HuH-7 (cell line): ENCODE measurements around the gene DDX59.
"Not testable (repeated sequence)": the region's sequence is repeated elsewhere in the genome, so short reads cannot be mapped to it uniquely, and the experiment has no call there.

Source experiments
- DNase-seq: peaks from one replicate; pipeline ENCODE4 v3.0.0; 2011; ENCODE audit warnings: low spot score

Gene DDX59

DNA sequence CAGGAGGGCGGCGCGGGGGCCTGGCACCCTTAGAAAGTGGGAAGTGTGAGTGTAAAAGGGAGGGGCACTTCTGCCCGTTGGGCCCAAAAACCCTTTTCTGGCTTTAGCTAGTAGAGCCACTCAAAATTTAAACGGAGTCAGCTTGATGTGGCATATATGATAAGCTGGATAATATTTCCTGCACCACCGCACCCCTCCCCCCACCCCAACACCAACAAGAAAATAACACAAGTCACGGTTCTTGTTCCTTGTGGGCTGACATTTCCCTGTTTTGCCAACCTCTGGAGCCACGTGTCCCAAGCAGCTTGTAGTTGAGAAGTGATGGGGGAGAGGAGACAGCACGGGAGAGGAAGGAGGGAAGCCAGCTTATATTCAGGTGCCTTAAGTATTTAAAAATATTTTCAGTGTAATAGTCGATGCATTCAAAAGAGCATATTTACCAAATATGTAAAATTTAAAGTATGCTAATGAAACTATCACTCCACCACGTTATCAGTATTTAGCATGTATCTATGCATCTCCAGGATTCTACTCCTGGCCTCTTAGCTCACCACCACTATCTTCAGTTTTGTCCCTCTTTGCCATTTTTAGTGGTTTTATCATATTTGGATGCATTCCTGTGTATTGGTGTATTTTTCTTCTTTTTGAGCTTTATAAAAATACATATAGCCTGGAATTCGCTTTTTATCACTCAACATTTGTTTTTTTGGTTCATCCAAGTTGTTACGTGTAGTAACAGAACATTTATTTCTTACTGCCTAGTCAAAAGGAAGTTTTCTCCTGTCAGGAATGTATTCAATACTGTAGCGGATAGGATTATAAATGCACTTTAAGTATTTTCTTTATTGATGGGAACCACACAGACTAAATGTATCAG lies 773 bp upstream of the DDX59 start:
- DNase-seq: peak; percentile 43

DNA sequence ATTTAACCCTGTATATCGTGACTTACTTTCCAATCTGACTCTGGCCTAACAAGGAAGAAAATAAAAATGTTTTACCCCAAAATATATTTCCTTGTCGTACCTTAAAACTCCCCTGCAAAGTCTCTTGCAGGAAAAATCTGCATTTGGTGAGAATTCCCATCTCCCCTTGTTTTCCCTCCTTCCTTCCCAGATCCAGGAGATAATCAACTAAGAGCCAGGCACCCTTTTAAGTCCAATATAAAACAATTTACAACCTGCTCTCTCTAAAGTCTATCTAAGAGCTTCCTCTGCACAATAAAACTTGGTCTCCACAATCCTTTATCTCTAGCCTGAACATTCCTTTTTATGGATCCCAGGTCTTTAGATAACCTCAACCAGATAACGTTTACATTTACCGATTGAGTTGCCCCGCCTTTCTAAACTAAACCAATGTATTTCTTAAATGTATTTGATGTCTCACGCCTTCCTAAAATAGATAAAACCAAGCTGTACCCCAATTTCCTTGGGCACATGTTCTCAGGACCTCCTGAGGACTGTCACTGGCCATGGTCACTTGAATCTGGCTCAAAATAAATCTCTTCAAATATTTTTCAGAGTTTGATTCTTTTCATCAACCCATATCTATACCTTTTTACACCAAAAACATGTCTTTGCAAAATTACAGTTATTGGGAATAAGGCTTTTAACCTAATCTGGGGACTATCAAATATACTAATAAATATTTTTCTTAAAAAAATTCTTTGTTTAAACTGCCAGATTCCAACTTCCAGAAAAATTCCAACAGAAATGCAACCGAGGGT lies 993 bp downstream of the DDX59 start:
- DNase-seq: no peak

DNA sequence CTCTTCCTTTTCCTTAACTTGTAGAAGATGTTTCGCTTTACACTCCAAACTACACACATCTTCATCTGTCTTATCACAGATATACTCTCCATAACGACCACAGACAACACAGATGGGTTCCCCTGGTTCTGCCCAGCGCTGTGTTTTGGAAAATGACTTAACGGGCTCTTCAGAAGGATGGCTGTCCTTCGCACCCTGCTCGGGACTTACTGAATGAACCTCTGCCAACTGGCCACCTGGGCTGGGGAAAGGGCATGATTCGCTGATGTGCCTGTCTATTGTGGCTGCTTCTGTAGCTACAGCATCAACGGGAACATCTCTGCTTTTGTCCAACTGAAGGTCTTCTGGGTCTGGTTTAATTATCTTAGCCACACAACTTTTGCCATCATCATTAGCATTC lies 3.4 kb downstream of the DDX59 start:
- DNase-seq: no peak

DNA sequence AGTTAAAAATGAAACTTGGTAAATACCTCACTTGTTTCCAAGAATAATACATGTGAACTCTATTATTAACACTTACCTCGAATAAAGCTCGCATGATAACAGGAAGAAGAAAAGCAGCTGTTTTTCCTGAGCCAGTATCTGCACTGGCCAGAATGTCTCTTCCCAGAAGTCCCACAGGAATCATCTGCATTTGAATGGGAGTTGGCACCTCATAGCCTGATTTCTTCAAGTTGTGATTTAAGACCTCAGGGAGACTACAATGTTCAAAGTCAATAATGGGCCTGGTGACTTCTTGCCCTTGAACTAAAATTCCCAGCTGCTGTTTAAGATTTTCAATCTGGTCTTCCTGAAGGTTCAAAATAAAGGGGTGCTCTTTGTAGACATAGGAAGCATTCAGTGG lies 3.8 kb downstream of the DDX59 start:
- no peak for DNase-seq

DNA sequence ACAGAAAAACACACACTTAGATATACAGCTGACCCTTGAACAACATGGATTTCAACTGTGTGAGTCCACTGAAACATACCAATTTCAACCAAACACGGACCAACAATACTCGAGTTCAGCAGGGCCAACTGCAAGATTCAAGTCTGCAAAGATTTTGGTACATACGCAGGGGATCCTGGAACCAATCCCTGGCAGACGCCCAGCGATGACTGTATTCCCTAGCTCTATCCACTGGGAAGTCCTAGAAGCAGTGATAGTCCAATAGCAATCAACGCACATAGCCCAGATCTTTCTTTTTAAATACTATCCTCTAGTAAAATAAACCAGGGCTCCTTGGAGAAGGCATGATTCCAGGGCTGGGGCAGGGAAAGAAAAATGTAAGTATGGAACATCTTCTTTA lies 9.0 kb downstream of the DDX59 start:
- DNase-seq: no peak

DNA sequence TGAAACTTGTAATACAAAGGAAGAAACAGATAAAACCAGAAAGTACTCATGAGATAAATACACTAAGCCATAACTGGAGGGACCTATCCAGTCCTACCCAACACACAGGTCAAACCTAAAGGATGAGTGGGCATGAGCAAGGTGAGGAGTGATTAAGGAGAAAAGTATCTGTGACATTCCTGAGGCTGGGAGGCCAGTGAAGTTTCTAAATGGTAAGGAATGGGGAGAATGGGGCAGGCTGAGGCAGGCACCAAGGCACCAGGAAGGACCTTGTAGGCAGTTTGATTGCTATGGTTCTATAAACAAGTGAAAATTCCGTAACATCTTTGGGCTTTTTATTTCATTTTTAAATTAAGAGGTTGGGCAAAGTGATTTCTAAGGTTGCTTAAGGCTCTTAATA lies 10.4 kb downstream of the DDX59 start:
- no peak for DNase-seq

DNA sequence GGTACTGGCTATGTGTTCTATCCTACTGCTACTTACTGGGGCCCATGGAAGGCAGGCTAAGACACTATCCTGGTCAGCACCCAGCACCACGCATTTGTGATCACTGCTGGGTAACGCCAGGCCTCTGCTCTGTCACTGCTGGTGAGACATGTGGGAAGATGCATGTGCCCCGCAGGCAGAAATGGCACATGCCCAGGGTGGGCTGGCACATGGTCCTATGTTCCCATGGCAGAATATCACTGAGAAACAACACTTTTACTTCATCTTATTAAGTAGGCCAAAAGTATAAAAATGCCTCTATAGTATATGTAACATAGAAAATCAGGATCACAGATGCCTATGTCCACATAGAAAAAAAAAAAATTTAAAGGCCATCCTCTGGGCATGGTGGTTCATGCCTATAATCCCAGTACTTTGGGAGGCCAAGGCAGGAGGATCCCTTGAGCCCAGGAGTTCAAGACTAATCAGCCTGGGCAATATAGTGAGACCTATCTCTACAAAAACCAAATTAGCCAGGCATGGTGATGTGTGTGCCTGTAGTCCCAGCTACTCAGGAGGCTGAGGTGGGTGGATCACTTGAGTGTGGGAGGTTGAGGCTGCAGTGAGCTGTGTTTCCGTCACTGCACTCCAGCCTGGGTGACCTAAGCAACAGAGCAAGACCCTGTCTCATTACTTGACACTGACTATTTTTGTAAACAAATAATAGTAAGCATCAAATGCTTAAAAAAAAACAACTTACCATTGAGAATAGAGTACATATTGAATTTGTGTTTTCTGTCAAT lies 11.5 kb downstream of the DDX59 start:
- DNase-seq: no peak

DNA sequence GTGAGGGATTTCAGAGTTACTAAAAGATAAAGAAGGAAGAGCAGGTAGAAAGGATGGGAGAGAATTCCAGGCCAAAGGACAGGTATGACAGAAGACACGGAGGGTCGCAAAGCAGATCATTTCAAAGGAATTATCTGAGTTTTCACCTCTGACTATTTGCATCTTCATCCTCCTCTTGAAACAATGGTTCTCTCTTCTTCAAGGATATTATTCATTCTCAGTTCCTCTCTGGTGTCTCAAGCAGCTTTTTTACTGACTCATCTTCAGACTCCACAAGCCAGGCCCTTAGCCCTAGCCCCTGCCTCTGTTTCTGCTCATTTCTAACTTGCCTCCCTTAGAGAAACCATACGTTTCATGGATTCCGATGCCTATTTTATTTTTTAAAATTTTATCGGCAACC lies 15.0 kb downstream of the DDX59 start:
- DNase-seq: no peak

DNA sequence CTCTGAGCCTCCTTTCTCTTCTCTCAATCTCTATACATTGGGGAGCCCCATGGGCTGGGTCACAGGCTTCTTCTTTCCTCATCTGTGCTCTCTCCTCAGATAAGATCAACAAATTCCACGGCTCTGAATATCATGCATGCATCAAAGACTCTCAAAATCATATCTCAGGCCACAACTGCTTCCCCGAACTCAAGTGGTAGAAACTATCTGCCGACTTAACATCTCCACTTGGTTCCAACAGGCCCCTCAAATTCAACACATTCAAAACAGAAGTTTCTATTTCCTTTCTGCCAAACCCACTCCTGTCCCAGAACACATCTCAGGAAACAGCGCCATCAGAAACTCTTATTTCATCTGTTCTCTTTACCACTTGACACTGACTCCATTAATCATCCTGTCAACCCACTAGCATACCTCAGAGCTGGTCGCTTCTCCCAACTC lies 16.7 kb downstream of the DDX59 start:
- no peak for DNase-seq

DNA sequence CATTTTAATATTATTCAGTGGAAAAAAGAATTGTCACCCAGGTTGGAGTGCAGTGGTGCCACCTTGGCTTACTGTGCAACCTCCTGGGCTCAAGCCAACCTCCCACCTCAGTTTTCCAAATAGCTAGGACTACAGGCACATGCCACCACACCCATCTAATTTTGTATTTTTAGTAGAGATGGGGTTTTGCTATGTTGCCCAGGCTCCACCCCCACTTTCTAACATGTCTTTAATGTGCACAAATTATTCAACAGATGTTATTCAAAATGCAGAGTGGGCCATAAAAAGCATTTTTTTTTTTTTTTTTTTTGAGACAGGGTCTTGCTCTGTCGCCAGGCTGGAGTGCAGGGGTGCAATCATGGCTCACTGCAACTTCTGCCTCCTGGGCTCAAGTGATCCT lies 17.3 kb downstream of the DDX59 start:
- no peak for DNase-seq

DNA sequence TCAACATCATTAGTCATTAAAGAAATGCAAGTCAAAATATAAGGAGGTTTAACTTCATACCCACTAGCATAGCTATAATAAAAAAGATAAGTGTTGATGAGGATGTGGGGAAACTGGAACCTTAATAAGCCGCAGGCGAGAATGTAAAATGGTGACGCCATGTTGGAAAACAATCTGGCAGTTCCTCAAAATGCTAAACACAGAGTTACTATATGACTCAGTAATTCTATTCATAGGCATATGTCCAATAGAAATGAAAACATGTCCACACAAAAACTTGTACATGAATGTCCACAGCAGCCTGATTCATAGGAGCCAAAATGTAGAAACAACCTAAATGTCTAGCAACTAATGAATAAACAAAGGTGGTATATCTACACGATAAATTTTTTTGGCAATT lies 23.2 kb downstream of the DDX59 start:
- DNase-seq: no peak

DNA sequence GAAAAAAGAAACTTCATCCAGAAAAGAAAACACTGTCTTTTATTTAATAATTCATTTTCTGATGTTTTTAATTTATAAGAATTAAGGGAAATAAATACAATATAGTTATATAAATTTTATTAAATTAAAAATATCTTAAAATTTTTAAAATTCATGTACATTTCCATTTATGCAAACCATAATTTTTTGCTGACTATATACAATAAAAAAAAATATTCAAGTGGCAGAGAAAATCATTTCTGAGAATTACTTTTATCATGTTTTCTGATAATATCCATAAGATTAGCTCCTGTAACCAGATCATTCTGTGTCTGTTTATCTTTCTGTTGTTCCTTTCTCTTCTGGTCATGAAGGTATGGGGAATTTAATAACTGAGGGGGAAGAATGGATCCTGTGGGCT lies 25.7 kb downstream of the DDX59 start:
- no peak for DNase-seq

DNA sequence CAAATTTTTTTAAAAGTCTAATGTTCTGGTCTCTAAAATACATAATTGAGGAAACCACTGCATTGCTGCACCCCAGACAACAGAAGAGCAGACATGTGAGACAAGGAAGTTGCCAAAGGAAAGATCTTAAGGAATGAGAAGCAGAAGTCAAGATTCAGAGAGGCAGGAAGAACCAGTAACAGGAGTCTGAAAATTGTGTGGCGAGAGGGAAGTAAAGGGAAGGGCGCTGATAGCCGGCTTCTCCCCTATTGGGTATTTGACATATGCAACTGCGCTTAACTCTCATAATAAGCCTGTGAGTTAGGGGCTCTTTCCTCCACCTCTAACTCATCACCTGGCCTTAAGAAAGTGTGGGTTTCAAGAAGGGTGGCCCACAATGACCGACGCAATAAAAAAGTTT lies 27.2 kb downstream of the DDX59 start:
- no peak for DNase-seq

DNA sequence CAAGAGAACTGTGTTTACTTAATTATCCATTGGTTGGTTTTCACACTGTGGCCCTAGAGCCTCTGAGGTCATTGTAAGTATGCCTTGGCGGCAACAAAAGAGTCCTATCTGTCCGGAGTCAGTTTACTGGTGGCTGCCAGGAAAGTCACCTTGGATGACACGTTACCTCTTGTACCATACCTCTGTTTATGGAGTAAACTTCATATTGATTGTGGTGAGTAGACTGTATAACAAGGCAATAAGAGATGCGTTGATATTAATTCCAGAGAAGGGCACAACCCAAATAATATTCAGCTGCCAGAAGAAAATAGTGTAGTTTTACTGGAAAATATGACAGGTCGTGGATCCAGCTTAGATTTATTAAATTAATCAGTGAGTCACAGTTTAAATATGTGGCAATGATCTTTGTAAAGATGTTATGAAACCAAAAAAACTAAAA lies 28.7 kb downstream of the DDX59 start:
- DNase-seq: no peak

DNA sequence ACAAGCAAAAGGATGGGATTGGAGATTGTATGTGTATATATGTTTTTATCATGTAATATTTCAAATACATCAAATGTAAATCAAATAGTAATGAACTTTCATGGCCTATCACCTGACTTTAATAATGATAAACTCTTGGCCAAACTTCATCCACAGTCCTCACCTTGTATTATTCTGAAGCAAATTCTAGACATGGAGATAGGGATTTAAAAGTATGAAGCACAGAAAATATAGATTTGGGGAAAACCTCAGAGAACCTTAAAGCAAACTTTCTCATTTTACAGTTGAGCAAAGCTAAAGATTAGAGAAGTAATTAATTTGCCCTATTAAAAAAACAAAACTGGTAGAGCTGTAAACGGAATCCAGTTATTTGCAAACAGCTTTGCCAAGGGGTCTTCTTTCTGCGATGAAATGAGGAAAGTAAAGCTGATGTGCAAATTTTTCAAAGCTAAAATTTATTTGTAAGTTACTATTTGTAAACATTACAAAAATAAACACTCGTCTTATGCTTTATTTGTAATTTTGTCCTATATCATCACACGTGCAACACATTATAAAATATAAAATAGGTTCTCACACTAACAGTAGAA lies 29.2 kb downstream of the DDX59 start:
- DNase-seq: no peak

DNA sequence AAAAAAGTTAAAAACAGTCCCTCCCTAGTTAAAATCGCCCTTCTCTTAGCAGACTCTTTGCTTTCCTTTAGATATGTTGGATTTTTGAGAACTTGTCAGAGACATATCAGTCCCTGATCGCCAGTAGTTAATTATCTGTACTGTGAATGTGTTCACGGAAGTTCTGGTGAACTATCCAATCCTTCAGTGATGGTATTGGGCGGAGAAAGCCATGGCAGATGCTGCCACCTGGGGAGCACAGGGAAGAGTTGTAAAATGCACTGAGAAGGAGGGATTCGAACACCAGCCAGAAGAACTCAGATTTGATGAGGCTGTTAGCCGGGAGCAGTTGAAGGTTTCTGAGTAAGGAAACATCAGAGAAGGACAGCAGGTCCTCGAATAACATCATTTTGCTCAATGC lies 31.6 kb downstream of the DDX59 start:
- no peak for DNase-seq

DNA sequence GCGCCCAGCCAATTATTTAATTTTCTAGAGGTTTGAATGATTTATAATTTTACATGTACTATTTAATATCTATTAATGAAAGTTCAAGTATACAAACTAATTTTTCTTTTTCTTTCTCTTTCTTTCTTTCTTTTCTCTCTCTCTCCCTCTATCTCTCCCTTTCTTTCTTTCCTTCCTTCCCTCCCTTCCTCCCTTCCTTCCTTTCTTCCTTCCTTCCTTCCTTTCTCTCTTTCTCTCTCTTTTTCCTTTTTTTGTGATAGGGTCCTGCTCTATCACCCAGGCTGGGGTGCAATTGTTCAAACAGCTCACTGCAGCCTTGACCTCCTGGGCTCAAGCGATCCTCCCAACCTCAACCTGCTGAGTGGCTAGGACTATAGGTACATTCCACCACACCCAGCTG lies 33.0 kb downstream of the DDX59 start:
- DNase-seq: no peak

DNA sequence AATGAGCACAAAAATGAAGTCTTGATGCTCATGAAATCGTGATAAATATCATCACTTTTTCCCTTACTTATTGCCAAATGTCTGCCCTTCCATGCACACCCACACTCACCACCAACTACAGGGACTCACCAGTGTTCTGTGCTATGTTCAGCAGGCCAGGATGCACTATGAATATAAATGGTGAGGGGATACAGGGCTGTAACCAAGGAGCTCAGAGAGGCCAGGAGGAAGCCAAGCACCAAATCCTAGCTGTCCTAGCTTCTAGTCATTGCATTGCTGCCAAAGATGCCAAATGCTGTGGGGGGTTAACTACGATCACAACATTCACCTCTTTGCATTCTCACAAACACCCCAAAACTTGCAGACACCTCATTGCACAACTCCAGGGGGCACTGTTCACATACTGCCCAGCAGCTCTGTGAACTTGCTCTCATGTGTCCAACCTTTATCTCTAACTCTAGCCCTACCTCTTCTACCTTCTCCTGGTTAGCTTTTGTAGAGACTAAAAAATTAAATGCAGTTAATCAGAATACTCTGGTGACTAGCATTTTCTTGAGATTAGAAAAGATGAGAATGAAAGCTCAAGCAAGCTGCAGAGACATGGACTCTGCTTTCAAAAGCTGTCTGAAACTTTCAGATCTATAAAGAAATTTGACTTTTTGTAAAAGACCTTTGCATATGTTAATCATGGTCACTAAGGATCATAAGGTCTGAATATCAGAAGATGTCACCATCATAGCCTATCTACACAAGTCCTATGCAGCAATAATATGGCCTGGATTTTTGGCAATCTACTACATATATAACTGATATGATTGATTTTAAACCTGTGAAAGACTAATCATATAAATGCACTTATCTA lies 35.2 kb downstream of the DDX59 start:
- DNase-seq: no peak

DNA sequence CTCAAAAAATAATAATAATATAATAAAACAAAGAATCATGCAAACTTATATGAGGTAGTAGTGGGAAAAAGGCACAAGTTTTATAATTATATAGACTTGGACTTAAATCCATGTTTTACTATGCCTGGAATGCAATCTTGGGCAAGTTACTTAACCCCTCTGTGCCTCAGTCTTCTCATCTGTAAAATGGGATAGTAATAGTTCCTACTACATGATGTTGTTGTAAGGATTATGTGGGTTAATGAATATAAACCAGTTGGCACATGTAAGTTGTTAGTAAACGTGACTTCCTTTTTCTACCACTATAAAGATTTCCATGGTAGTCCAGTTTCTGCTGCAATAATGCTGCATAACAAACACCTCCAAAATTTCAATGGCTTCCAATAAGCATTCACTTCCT lies 38.3 kb downstream of the DDX59 start:
- DNase-seq: no peak

DNA sequence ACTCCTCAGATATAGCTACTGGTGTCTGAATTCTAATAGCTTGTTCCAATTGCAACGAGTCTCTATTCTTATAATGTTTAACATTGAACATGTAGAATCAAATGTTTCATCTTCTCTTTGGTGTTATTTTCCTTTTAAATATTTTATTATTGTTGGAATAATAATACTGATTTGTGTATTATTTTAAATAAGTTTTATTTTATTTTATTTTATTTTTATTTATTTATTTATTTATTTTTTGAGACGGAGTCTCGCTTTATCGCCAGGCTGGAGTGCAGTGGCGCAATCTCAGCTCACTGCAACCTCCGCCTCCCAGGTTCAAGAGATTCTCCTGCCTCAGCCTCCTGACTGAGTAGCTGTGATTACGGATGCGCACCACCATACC lies 39.2 kb downstream of the DDX59 start:
- not testable (repeated sequence) for DNase-seq

DNA sequence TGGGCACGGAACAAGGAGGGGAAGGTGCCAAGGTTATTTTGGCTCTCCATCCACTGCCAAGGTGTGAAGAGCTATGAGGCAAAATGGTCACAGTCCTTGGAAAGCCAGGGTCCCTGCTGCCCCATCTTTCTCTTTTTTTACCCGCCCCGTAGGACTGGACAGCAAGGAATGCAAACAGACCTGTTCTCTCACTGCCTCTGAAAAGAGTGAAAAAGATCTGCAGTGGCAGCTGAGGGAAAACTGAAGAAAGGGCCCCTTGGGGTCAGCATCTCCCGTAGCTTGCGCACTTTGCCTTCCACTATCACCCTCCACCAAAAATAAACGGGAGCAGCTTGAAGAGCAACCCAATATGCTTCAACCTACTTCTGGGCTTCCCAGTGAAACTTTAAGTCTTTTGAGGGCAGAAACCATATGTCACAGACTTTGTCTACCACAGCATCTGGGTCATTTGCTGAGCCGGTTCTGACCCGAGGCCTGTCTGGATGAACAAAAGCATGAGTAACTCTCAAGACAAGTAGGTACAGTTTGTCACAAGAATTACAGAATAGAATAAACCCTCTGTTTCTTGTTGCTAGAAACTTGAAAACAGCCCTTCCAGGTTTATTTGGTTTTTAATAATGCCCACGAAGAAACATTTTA lies 39.7 kb downstream of the DDX59 start:
- no peak for DNase-seq
